Measurements from ENCODE around the gene ZBTB46.

ZBTB46 gene

DNA sequence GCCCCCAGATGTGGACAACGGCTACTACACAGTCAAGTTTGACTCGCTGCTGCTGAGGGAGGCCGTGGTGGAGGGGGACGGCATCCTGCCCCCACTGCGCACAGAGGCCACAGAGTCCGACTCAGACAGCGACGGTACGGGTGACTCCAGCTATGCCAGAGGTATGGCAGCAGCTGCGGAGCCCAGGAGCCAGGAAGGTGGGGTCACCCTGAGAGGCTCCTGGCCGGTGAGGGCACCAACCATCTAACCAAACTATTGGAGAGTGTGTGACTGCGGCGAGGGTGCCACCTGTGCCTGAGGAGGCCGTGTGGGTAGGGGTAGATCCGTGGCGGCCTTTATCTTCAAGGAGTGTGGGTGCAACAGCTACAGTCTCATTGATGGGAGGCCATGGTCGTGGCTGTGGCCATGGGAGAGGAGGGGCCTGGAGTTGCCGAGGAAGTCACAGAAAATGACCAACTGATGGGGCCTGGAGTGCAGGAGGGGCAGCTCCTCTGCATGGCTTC lies 97.4 kb downstream of the ZBTB46 start:
- no peak for TF ChIP-seq REST (IDR thresholded peaks at IDR 0.05; ENCODE audit: insufficient read depth in 1 of 2, low read depth in 2 of 2, low read length in 2 of 2)
- no peak for TF ChIP-seq POLR2AphosphoS5 (IDR thresholded peaks at IDR 0.05; ENCODE audit: low read depth, low read length)
- no peak for TF ChIP-seq TAF1 (IDR thresholded peaks at IDR 0.05; ENCODE audit: borderline replicate concordance, insufficient read depth, low read length)
- TF ChIP-seq SIN3A (IDR thresholded peaks at IDR 0.05; ENCODE audit: borderline replicate concordance, insufficient read depth, low read length): no peak

GRCh38 chr20:63733117-63733516 lies 97.9 kb downstream of the ZBTB46 start:
- TF ChIP-seq TAF1 (IDR thresholded peaks at IDR 0.05; ENCODE audit: borderline replicate concordance, insufficient read depth, low read length) (no peak), SIN3A (IDR thresholded peaks at IDR 0.05; ENCODE audit: borderline replicate concordance, insufficient read depth, low read length) (no peak), REST (IDR thresholded peaks at IDR 0.05; ENCODE audit: insufficient read depth in 1 of 2, low read depth in 2 of 2, low read length in 2 of 2) (no peak)

- no peak for TF ChIP-seq FOXP2 (optimal IDR thresholded peaks at IDR 0.05; ENCODE audit: borderline replicate concordance, extremely low read depth, extremely low read length, insufficient read depth)
- TF ChIP-seq REST (IDR thresholded peaks at IDR 0.05; ENCODE audit: insufficient read depth in 1 of 2, low read depth in 2 of 2, low read length in 2 of 2): no peak
- no peak for TF ChIP-seq SIN3A (IDR thresholded peaks at IDR 0.05; ENCODE audit: borderline replicate concordance, insufficient read depth, low read length)
- no peak for TF ChIP-seq POLR2AphosphoS5 (IDR thresholded peaks at IDR 0.05; ENCODE audit: low read depth, low read length)
- TF ChIP-seq TAF1 (IDR thresholded peaks at IDR 0.05; ENCODE audit: borderline replicate concordance, insufficient read depth, low read length): no peak
Measured at GRCh38 chr20:63732118-63733095, 98.7 kb downstream of the ZBTB46 start.

DNA sequence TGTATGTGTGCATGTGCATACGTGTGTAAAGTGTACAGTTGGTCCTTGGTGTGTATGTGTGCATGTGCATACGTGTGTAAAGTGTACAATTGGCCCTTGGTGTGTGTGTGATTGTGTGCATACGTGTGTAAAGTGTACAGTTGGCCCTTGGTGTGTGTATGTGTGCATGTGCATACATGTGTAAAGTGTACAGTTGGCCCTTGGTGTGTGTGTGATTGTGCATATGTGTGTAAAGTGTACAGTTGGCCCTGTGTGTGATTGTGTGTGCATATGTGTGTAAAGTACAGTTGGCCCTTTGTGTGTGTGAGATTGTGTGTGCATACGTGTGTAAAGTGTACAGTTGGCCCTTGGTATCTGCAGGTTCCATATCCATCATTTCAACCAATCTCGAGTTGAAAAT lies 99.7 kb downstream of the ZBTB46 start:
- TF ChIP-seq REST (IDR thresholded peaks at IDR 0.05; ENCODE audit: insufficient read depth in 1 of 2, low read depth in 2 of 2, low read length in 2 of 2): no peak
- no peak for TF ChIP-seq TAF1 (IDR thresholded peaks at IDR 0.05; ENCODE audit: borderline replicate concordance, insufficient read depth, low read length)
- no peak for TF ChIP-seq FOXP2 (optimal IDR thresholded peaks at IDR 0.05; ENCODE audit: borderline replicate concordance, extremely low read depth, extremely low read length, insufficient read depth)
- no peak for TF ChIP-seq SIN3A (IDR thresholded peaks at IDR 0.05; ENCODE audit: borderline replicate concordance, insufficient read depth, low read length)
- no peak for TF ChIP-seq POLR2AphosphoS5 (IDR thresholded peaks at IDR 0.05; ENCODE audit: low read depth, low read length)
